ENCODE data around the gene GRPEL1. TPM values are rescaled to one million over a fixed set of nuclear protein-coding genes. Genes with fewer than 3 reads are reported as not detected.

GRPEL1 gene
- total and polyA plus RNA-seq, 2 of the 8 experiments (the other 6 are each of a cell fraction or from before 2014, with no cell fraction given), result 13.5 to 39.9 TPM

DNA sequence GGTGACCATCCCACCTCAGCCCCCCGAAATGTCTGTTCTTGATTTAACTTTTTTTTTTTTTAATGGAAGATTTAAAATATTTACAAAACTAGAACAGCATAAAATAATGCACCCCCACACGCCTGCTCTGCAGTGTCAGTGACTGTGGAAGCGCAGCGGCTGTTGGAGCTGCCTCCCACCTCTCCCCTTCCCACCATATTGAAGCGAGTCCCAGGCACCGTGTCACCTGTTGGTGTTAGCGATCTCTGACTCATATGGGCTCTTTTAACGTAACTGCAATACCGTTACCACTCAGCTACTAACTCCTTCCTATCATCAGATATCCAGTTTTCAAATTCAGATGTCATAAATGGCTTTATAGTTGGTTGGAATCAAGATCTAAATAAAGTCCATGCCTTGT is 41.8 kb downstream of the GRPEL1 start:
- H3K27me3 ChIP-seq (replicated peaks in 1 of 4; ENCODE audit: control insufficient read depth in 3 of 4, extremely low read depth in 1 of 4, insufficient read depth in 3 of 4, low read length in 3 of 4), result no peaks in the 10 kb centered on the region
- CTCF ChIA-PET (ENCODE audit: partially characterized antibody), result interaction anchor here (1.2 kb wide), 1 partner anchor 22 kb away, joined by 3 read pairs; no protein-coding TSS in a partner anchor
- TF ChIP-seq SIN3A (conservative IDR thresholded peaks at IDR 0.05 in 1 of 2, IDR thresholded peaks at IDR 0.05 in 1 of 2; ENCODE audit: low read depth in 1 of 2, low read length in 2 of 2) (no peak), RBBP5 (IDR thresholded peaks at IDR 0.05; ENCODE audit: borderline replicate concordance, low read depth, low read length) (no peak), TCF12 (IDR thresholded peaks at IDR 0.05; ENCODE audit: low read depth, low read length) (no peak), KDM5A (IDR thresholded peaks at IDR 0.05; ENCODE audit: low read length) (no peak), KDM4A (IDR thresholded peaks at IDR 0.05; ENCODE audit: low read depth, low read length, severe bottlenecking) (no peak), SUZ12 (IDR thresholded peaks at IDR 0.05; ENCODE audit: low read length) (no peak), RXRA (IDR thresholded peaks at IDR 0.05; ENCODE audit: insufficient read depth, low read depth, low read length) (no peak), HDAC6 (IDR thresholded peaks at IDR 0.05; ENCODE audit: low read depth, low read length) (no peak), CEBPB (IDR thresholded peaks at IDR 0.05; ENCODE audit: low read depth, low read length) (no peak), MAFK (IDR thresholded peaks at IDR 0.05; ENCODE audit: low read depth, low read length) (no peak)
- H4K20me1 ChIP-seq (replicated peaks in 1 of 2; ENCODE audit: control insufficient read depth in 1 of 2, insufficient read depth in 2 of 2, low read length in 2 of 2), result peaks cover 5 to 26% of the 10 kb centered on the region in 2 experiments
- POLR2A ChIA-PET (ENCODE audit: partially characterized antibody), result interaction anchor here (1.2 kb wide), 1 partner anchor 41 kb away, joined by 5 read pairs; the partner anchor contains the start of gene GRPEL1
- no peak overlapping the region for H3K4me2 ChIP-seq (ENCODE audit: insufficient read depth in 1 of 2, low read depth in 2 of 2, low read length in 2 of 2)
- no peak overlapping the region for H2AK5ac ChIP-seq (ENCODE audit: low read depth, low read length)
- H3K4me3 ChIP-seq (ENCODE audit: extremely low read depth in 1 of 4, insufficient read depth in 2 of 4, low read depth in 3 of 4, low read length in 4 of 4), result no peak overlapping the region
- no peaks in the 10 kb centered on the region for H3K9me3 ChIP-seq (ENCODE audit: insufficient read depth in 2 of 2, low read depth in 1 of 2, low read length in 1 of 2)
- DNase-seq (ENCODE audit: low read depth in 1 of 2, low spot score in 2 of 2) (no peak), FAIRE-seq (no peak)
- no peak overlapping the region for H4K8ac ChIP-seq (ENCODE audit: extremely low read depth, insufficient read depth, low read length)
- H3K23ac ChIP-seq (ENCODE audit: insufficient read length), result no peak overlapping the region
- H2BK12ac ChIP-seq (ENCODE audit: low read depth, low read length), result no peak overlapping the region
- H3K56ac ChIP-seq (replicated peaks; ENCODE audit: insufficient read length, low read depth, low read length), result no peak overlapping the region
- H4K91ac ChIP-seq (replicated peaks; ENCODE audit: insufficient read length, low read length), result no peak overlapping the region
- H3K23me2 ChIP-seq (ENCODE audit: low read depth, low read length), result peaks cover 10% of the 10 kb centered on the region; the same call in 1 of the 2 replicates
- no peak overlapping the region for H2BK120ac ChIP-seq (replicated peaks; ENCODE audit: low read depth, low read length)
- H2BK15ac ChIP-seq (ENCODE audit: low read length), result no peak overlapping the region
- no peak overlapping the region for H3K14ac ChIP-seq (ENCODE audit: insufficient read length)
- H2BK20ac ChIP-seq (ENCODE audit: low read length), result no peak overlapping the region
- H3K27ac ChIP-seq (ENCODE audit: low read depth, low read length), result no peak overlapping the region
- H3K18ac ChIP-seq (ENCODE audit: extremely low read depth, low read length), result no peak overlapping the region
- WGBS, 2 experiments (ENCODE audit: extremely low coverage in 1 of 2, insufficient coverage in 1 of 2, insufficient read length in 1 of 2, insufficient replicate concordance in 2 of 2, low coverage in 1 of 2, low lambda C conversion rate in 2 of 2, missing lambda C conversion rate in 1 of 2), result 95% methylated on average over 9 of the region's 9 CpGs; no CpG with 5 or more reads in 1 of the 2 experiments
- no peaks in the 10 kb centered on the region for H3K79me2 ChIP-seq (ENCODE audit: control insufficient read depth in 1 of 2, insufficient read depth in 2 of 2, low read length in 2 of 2)
- no peaks in the 10 kb centered on the region; a peak in 1 of 7 replicates for H3K4me1 ChIP-seq (replicated peaks in 1 of 4; ENCODE audit: control insufficient read depth in 3 of 4, insufficient read depth in 4 of 4, low read length in 3 of 4)
- no peak overlapping the region for H3K4ac ChIP-seq (replicated peaks; ENCODE audit: insufficient read length, low read depth, low read length)
- no peak overlapping the region for H2BK5ac ChIP-seq (ENCODE audit: low read depth, low read length)
- H4K5ac ChIP-seq (ENCODE audit: insufficient read length, low read depth, low read length), result no peak overlapping the region
- H3K36me3 ChIP-seq (ENCODE audit: control insufficient read depth in 2 of 4, insufficient read depth in 4 of 4, low read length in 3 of 4), result peaks cover 0 to 36% (median 16%) of the 10 kb centered on the region in 4 experiments; a peak in 6 of 8 replicates
- no peak overlapping the region for H2AFZ ChIP-seq (ENCODE audit: low read length)
- H3K79me1 ChIP-seq (ENCODE audit: low read depth, low read length), result peaks cover 3% of the 10 kb centered on the region; the same call in 1 of the 2 replicates
- H3K9ac ChIP-seq (replicated peaks in 1 of 4; ENCODE audit: extremely low read depth in 1 of 4, low read depth in 3 of 4, low read length in 3 of 4), result no peak overlapping the region
